HepG2 (cell line): ENCODE results near the gene CNTN4. TPM values are rescaled to one million over a fixed set of nuclear protein-coding genes. Genes with fewer than 3 reads are reported as not detected.
"Not testable (repeated sequence)": the region's sequence is repeated elsewhere in the genome, so short reads cannot be mapped to it uniquely, and the experiment has no call there.

Source experiments
- ATAC-seq: fragments of 200-7000 bp; cut with Tn5 transposase; 3 replicates; pipeline ENCODE4 v1.9.1; 2020; ENCODE audit warnings: mild to moderate bottlenecking, moderate library complexity
- BruUV-seq: library from RNA; stranded (reverse); fragments of 400-500 nt; replicated peaks from 2 replicates; lab custom pipeline; 2021; lab: Mats Ljungman, UMichigan
- CTCF ChIA-PET: fragments of 300-600 bp; formaldehyde crosslinking; extraction: SDS; loops from one replicate; lab custom pipeline; 2021; ENCODE audit warnings: low total read pairs, inconsistent platforms, low intra/inter-chr PET ratio; lab: Yijun Ruan, JAX
- POLR2A ChIA-PET: fragments of 350-600 bp; sonication (Branson Sonifier 250); formaldehyde crosslinking; loops from one replicate; lab custom pipeline; 2020; ENCODE audit warnings: antibody characterized with exemption, inconsistent platforms; lab: Yijun Ruan, JAX
- DNase-seq: peaks from one replicate; pipeline ENCODE4 v3.0.0-alpha.2; 2015; ENCODE audit warnings: low spot score
- FAIRE-seq: peaks from 3 replicates; lab custom pipeline; 2011; peaks lifted over from hg19 to GRCh38; lab: Jason Lieb, UNC
- H2AFZ ChIP-seq: one replicate; pipeline ENCODE4 v1.6.1; 2011; ENCODE audit warnings: low read length, inconsistent platforms
- H3K27ac ChIP-seq: fragments of 300-600 bp; 3 replicates; pipeline ENCODE4 v1.8.0; 2011; ENCODE audit warnings: mixed run types, mild to moderate bottlenecking, mixed read lengths, low read length, inconsistent platforms; ENCODE audit not compliant: insufficient read depth; ENCODE audit errors: extremely low read length
- H3K27me3 ChIP-seq, 2 experiments: fragments of 200-600 bp in 1 of 2; 2 replicates in 1 of 2; 3 replicates in 1 of 2; pipeline versions ENCODE4 v1.6.0 to v1.8.0; 2011; ENCODE audit warnings: low read length in 2 of 2, mild to moderate bottlenecking in 2 of 2, moderate library complexity in 2 of 2, inconsistent platforms in 1 of 2; ENCODE audit not compliant: insufficient read depth in 2 of 2, control insufficient read depth in 1 of 2
- H3K36me3 ChIP-seq, 2 experiments: fragments of 200-600 bp in 1 of 2; replicated peaks in 1 of 2; 2 replicates in 1 of 2; 3 replicates in 1 of 2; pipeline versions ENCODE4 v1.5.1 to v1.8.0; 2011; ENCODE audit warnings: low read length in 2 of 2, inconsistent platforms in 1 of 2; ENCODE audit not compliant: insufficient read depth in 2 of 2, control insufficient read depth in 1 of 2
- H3K4me1 ChIP-seq: 2 replicates; pipeline ENCODE4 v1.5.1; 2012; ENCODE audit warnings: low read length, inconsistent platforms; ENCODE audit not compliant: insufficient read depth
- H3K4me2 ChIP-seq: 2 replicates; pipeline ENCODE4 v1.6.0; 2011; ENCODE audit warnings: low read depth, low read length, inconsistent platforms
- H3K4me3 ChIP-seq, 3 experiments: fragments of 200-600 bp in 1 of 3; sonication (generic), shearing (Covaris generic) in 1 of 3; replicated peaks in 1 of 3; 2 replicates each; pipeline ENCODE4 v1.5.1; 2011 to 2016; ENCODE audit warnings: low read length in 3 of 3, inconsistent platforms in 2 of 3, low read depth in 2 of 3, mild to moderate bottlenecking in 2 of 3, control low read depth in 1 of 3, mixed read lengths in 1 of 3; ENCODE audit not compliant: insufficient read depth in 1 of 3
- H3K79me2 ChIP-seq: one replicate; pipeline ENCODE4 v1.6.1; 2011; ENCODE audit warnings: low read length, inconsistent platforms; ENCODE audit not compliant: insufficient read depth
- H3K9ac ChIP-seq: 2 replicates; pipeline ENCODE4 v1.6.0; 2011; ENCODE audit warnings: mild to moderate bottlenecking, low read depth, low read length, inconsistent platforms; ENCODE audit not compliant: insufficient read depth
- H3K9me3 ChIP-seq: 2 replicates; pipeline ENCODE4 v1.5.1; 2012; ENCODE audit warnings: mild to moderate bottlenecking, low read length
- H4K20me1 ChIP-seq: 2 replicates; pipeline ENCODE4 v1.6.0; 2011; ENCODE audit warnings: inconsistent platforms, mild to moderate bottlenecking, low read length, moderate library complexity; ENCODE audit not compliant: insufficient read depth
- ERF ChIP-seq: IDR thresholded peaks from 2 replicates; pipeline ENCODE4 v1.6.1; 2018; ENCODE audit warnings: missing biosample characterization, missing genetic modification reagents
- GABPA ChIP-seq, 2 experiments: IDR thresholded peaks; 2 replicates each; pipeline ENCODE4 v1.6.1; 2011 to 2016; ENCODE audit warnings: low read depth in 2 of 2, low read length in 1 of 2, missing biosample characterization in 1 of 2, missing genetic modification characterization in 1 of 2
- REST ChIP-seq, 2 experiments: IDR thresholded peaks; 2 replicates each; pipeline ENCODE4 v1.6.1; 2011 to 2012; ENCODE audit warnings: low read length in 2 of 2, borderline replicate concordance in 1 of 2, low read depth in 1 of 2, mild to moderate bottlenecking in 1 of 2, moderate library complexity in 1 of 2
- SNRNP70 ChIP-seq: fragments of 200-400 bp; formaldehyde crosslinking; IDR thresholded peaks from 2 replicates; pipeline ENCODE4 v1.6.1; 2017; ENCODE audit warnings: mild to moderate bottlenecking, low read depth, low read length, moderate library complexity
- STAT5B ChIP-seq: sonication (generic); formaldehyde crosslinking; IDR thresholded peaks from 2 replicates; pipeline ENCODE4 v1.4.0; 2020; ENCODE audit warnings: missing genetic modification reagents
- TFDP2 ChIP-seq: sonication (generic); formaldehyde crosslinking; IDR thresholded peaks from 2 replicates; pipeline ENCODE4 v1.4.0; 2020; ENCODE audit warnings: missing genetic modification reagents
- THYN1 ChIP-seq: sonication (generic); formaldehyde crosslinking; IDR thresholded peaks from 2 replicates; pipeline ENCODE4 v1.8.1; 2023; ENCODE audit warnings: low read depth, mild to moderate bottlenecking, moderate library complexity, missing genetic modification reagents, borderline replicate concordance
- ZNF629 ChIP-seq: sonication (generic); formaldehyde crosslinking; conservative IDR thresholded peaks from 2 replicates; pipeline ENCODE4 v1.5.0; 2020; ENCODE audit warnings: missing genetic modification reagents
- WGBS: methylation state at CpG from one replicate; pipeline ENCODE4 v1.1.6; 2017; ENCODE audit warnings: low lambda C conversion rate; 5-methylcytosine and 5-hydroxymethylcytosine counted together
- in situ Hi-C: cut with HindIII; loops from 2 replicates; pipeline ENCODE4 v1.10.0; 2017; ENCODE audit warnings: low pct_unique_long_range_greater_than_20kb; ENCODE audit not compliant: extremely low pct_ligation_motif_present
- intact Hi-C: fragments of 100-400 bp; cut with micrococcal nuclease; formaldehyde crosslinking; loops from one replicate; pipeline ENCODE4 v1.10.0; 2022; ENCODE audit not compliant: unreplicated experiment
- polyA plus RNA-seq, 8 experiments: library from polyadenylated mRNA; depleted of rRNA in 3 of 8; stranded (reverse) in 7 of 8; unstranded in 1 of 8; fragments of >200 nt; fragmentation: Illumina TruSeq in 4 of 8; extraction: Trizol in 4 of 8; gene quantifications; 2 replicates each; pipeline versions ENCODE4 v1.2.1 to v1.2.3, GENCODE V29; 2011 to 2016; ENCODE audit warnings: low read depth in 4 of 8, missing spikeins in 1 of 8, mixed read lengths in 1 of 8; ENCODE audit not compliant: insufficient read depth in 1 of 8
- total RNA-seq, 5 experiments: library from RNA; depleted of rRNA; stranded (reverse); fragments of >200 nt; fragmentation: Illumina TruSeq; extraction: Trizol; gene quantifications; 2 replicates each; pipeline ENCODE4 v1.2.3, GENCODE V29; 2016; ENCODE audit warnings: low read depth in 1 of 5

CNTN4 gene
- total and polyA plus RNA-seq, 2 of the 13 experiments (the other 11 are each of a cell fraction or from before 2014, with no cell fraction given) = 0.01 to 0.13 TPM

GRCh38 chr3:2810723-2811122 lies 712.1 kb downstream of the CNTN4 start (continued):
- TF ChIP-seq REST (IDR thresholded peaks at IDR 0.05; ENCODE audit: borderline replicate concordance in 1 of 2, low read depth in 1 of 2, low read length in 2 of 2) = peak; percentile 32 to 91

GRCh38 chr3:2819571-2819970 lies 720.9 kb downstream of the CNTN4 start:
- POLR2A ChIA-PET = no interaction called here
- TF ChIP-seq SNRNP70 (no peak), ZNF629 (CRISPR knock-in tag) (no peak), TFDP2 (no peak), ERF (no peak), STAT5B (CRISPR knock-in tag) (no peak), THYN1 (CRISPR knock-in tag) (no peak), GABPA (IDR thresholded peaks at IDR 0.05; ENCODE audit: low read depth, low read length) (no peak), GABPA (CRISPR knock-in tag; IDR thresholded peaks at IDR 0.05; ENCODE audit: low read depth) (no peak)
- no peaks in the 10 kb centered on the region for H4K20me1 ChIP-seq
- H3K36me3 ChIP-seq = no peaks in the 10 kb centered on the region
- BruUV-seq = no TSS peak
- no peak overlapping the region for H3K4me2 ChIP-seq
- no peaks in the 10 kb centered on the region for H3K4me1 ChIP-seq
- DNase-seq (no peak), FAIRE-seq (no peak), ATAC-seq (no peak)
- H3K4me3 ChIP-seq = no peak overlapping the region
- H3K27me3 ChIP-seq = no peaks in the 10 kb centered on the region
- 16% methylated on average over 4 of the region's 4 CpGs for WGBS
- no peak overlapping the region for H2AFZ ChIP-seq
- no peaks in the 10 kb centered on the region for H3K9me3 ChIP-seq
- H3K79me2 ChIP-seq = no peaks in the 10 kb centered on the region
- in situ Hi-C loops = no loop called here
- intact Hi-C loops = no loop called here
- no peak overlapping the region for H3K27ac ChIP-seq
- no peak overlapping the region for H3K9ac ChIP-seq
- CTCF ChIA-PET = no interaction called here

GRCh38 chr3:2820982-2821381 lies 722.3 kb downstream of the CNTN4 start:
- FAIRE-seq, POLR2A ChIA-PET, H3K27ac ChIP-seq, in situ Hi-C loops, BruUV-seq, H2AFZ ChIP-seq, CTCF ChIA-PET, H3K9me3 ChIP-seq, H3K36me3 ChIP-seq, intact Hi-C loops, H3K4me1 ChIP-seq, H3K4me3 ChIP-seq, DNase-seq, ATAC-seq, H3K79me2 ChIP-seq, H3K4me2 ChIP-seq, H4K20me1 ChIP-seq, H3K9ac ChIP-seq, H3K27me3 ChIP-seq: not testable (repeated sequence)
- WGBS = 1% methylated on average over 5 of the region's 5 CpGs
